NCI-H69 (cell line): ENCODE measurements around the gene PPP3R2.

Experiments
- DNase-seq: peaks from one replicate; lab custom pipeline; 2025; lab: John Stamatoyannopoulos, UW

The PPP3R2 gene

DNA sequence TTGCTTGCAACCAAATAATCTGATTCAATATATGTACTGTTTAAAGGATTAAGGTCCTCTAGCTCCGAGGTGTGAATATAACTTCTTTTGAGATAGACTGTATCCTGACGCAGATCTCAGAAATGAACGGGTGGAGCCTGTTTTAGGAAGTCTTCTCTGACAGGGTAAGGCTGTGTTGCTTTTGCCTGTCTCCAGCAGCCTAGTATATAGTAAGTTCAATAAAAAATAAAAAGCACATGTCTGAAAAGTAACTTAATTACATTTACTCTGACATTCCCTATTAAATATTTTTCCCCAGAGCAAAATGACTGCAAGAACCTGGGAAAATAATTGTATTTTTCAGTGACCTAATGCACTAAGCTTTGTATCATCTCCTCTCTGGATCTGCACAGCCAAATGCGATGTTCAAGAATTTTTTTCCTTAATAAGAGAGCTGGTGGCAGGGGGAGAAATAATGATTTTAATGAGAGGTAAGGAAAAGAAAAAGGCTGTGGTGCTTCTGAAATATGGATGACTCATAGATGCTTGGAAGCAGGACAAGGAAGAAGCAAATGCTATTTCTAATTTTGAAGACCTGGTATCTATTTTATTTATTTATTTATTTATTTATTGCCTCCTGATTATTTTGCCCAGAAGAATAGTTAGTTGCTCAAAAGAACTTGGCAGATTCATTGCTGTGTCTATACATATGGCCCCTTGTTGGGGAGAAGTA, 7.3 kb downstream of the PPP3R2 start:
- DNase-seq = no peak

GRCh38 chr9:101586651-101587050, 8.1 kb downstream of the PPP3R2 start:
- no peak for DNase-seq

DNA sequence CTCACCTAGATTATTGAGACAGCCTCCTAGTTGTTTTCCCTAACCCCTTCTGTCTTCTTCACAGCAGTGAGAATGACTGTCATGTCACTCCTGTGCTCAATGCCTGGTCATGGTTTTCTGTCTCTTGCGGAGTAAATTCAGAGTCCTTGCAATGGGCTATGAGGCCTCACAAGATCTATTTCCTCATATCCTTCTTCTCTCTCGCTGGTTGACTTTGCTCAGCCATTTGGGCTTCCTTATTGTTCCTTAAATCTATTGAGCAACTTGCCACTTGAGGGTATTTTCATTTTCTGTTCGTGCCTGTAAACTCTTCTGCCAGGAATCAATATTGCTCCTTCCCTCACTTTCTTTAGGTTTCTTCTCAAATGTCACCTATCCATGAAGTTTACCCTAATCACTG, 9.0 kb downstream of the PPP3R2 start:
- DNase-seq = no peak

GRCh38 chr9:101582553-101582952, 12.2 kb downstream of the PPP3R2 start:
- peak; percentile 25 for DNase-seq

DNA sequence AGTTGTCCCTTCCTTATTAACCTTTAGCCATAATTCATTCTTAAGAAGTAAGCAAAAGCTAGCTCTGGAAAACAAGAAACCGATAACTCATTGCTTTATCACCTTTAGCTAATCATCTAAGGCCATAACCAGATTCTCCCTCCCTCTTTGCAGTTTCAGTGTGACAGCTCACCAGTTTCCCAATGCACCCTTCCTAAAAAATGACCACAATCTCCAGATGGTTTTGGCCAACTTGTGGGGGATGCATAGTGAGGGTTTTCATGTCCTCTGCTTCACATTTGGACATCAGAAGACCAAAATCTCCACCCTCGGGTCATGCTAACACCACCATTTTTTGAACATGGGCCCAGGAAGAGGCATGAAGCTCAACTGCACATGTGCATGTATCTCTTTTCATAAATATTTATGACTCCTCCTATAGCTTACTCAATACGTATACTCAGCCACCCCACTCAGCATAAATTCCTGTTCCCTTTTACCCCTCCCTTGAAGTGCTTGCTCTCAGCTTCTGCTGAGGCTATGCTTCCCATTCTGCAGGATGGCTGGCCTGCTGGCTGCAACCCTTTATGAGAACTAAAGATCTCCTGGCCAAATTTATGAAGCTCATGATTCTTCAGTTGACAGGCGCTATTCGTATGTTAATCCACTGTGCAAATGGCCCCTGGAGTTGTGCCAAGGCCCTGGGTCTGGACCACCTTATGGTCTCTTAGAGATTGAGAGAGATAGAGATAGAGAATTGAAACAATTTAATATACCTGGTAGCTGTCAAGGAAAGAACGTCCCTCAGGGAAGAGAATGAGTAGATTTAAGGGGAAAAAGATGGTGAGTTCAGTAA, 14.8 kb downstream of the PPP3R2 start:
- peak; percentile 38 for DNase-seq

- DNase-seq = peak; percentile 51
Measured at GRCh38 chr9:101578378-101578777, 16.4 kb downstream of the PPP3R2 start.

GRCh38 chr9:101574731-101575333, 19.9 kb downstream of the PPP3R2 start:
- no peak for DNase-seq

- no peak for DNase-seq
Measured at GRCh38 chr9:101572316-101572715, 22.5 kb downstream of the PPP3R2 start.

DNA sequence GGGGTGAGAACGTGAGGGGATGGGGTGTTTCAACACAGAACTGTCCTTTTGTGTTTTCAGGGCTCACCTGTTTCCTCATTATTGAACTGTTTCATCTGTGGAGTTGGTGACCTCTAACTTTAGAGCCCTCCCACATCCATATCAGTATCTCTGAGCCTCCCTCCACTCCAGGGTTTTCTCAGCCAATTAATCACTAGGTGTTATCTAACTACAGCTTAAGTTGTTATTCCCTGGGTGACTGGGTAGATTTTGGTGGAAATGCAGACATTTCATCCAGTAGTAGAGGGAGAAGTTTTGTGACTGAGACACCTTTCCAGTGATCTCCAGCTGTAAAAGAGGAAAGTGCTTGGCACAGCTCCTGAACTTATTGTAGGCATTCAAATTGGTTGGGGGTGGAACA, 23.7 kb downstream of the PPP3R2 start:
- DNase-seq = no peak

DNA sequence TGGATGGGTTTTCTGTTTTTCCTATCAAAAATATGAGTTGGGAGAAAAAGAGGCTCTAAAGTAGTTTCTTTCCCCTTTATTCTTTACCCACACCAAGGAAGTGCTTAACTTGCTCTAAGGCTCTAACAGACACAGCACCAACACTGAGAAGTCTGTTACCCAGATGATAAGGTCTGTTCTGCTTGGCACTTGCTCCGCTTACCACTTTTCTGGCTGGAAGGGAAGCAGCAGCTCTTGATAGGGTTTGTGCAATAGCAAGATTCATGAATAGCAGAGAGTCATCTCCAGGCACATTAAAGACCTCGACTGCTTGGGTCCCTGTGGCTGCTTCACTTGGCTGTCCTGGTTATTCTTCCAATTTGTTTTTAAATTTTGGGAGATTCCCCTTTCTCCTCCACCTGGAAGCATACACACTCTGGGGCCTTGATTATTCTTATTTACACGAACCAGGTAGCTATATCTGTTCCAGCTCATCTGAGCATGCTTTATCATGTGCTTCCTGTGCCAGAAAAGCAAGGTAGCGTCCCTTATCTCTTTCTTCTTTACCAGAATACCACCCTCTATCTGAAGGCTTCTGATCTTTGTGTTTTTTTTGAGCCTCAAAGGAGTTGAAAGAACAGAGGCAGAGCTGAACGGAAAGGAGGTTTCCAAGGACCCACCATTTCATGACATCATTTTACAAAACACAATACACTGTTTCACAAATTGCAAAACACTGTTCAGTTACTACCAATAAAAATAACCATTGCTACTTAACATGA, 24.8 kb downstream of the PPP3R2 start:
- DNase-seq = no peak

GRCh38 chr9:101567725-101568350, 26.9 kb downstream of the PPP3R2 start:
- DNase-seq = no peak

DNA sequence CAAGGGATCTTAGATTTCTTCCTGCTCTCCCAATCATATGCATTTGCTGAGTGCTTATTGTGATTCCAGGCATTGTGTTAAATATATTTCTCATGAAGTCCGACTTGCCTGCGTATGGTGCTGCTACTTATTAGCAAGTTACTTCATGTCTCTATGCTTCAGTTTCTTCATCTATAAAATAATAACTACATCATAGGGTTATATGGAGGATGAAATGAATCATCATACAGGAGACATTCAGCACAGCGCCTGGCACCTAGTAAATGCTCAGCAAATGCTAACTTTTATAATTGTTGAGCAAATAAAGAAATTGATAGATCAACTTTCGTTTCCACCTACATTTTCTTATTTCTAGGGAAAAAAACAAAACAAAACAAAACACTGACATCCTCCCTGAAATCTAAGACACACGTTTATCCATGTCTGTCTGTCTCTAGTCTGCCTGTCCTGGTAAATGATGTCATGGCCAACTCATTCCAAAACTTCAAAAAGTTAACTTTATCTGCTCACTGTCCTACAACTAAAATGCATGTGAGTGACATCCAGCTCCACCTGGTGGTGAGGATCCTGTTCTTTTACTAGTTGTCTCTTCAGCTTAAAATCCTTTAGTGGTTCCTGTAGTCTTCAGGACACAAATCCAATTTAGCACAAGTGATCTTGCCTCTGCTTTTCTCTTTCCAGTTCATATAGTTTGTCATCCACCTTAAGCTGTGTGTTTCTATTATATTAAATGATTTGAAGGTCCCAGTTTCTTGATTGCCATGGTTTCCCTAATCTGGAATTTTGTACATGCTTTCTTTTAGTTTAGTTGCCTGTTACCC, 27.7 kb downstream of the PPP3R2 start:
- peak; percentile 44 for DNase-seq

DNA sequence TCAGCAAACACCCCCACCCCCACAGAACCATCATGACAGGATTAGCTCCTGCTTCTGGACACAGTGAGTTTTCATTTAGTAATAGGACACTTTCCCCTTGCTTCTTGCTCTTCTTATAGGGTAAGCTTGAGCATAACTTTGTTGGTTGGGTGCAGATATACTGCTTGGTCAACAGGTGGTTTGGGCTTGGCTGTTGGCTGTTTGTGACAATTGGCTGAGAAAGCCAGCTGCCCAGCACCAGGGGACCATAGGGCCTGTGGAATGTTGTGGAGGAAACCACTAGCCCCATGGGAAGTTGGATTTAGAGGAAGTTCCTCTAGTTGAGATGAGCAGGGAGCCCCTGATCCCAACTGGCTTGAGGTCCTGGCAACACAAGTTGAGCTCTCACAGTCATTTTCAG, 30.5 kb downstream of the PPP3R2 start:
- DNase-seq = no peak

GRCh38 chr9:101562966-101563365, 31.8 kb downstream of the PPP3R2 start:
- DNase-seq = no peak

GRCh38 chr9:101561740-101562139, 33.0 kb downstream of the PPP3R2 start:
- no peak for DNase-seq

- peak; percentile 11 for DNase-seq
Measured at GRCh38 chr9:101549472-101550098, 45.2 kb downstream of the PPP3R2 start.

DNA sequence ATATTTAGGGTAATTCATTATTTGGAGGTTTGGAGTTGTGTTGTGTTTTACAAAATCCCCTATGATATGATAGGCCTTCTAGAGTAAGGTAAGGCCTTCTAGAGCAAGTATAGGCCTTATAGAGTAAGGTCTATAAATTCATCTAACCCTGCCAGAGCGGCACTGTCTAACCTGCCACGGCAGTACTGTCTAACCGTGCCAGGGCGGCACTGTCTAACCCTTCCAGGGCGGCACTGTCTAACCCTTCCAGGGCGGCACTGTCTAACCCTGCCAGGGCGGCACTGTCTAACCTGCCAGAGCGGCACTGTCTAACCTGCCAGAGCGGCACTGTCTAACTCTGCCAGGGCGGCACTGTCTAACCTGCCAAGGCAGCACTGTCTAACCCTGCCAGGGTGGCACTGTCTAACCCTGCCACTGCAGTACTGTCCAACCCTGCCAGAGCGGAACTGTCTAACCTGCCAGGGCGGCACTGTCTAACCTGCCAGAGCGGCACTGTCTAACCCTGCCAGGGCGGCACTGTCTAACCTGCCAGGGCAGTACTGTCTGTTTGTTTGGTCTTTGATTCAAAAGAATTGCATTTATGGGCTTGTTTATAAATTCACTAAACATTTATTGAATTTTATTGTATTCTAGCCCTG, 51.6 kb downstream of the PPP3R2 start:
- no peak for DNase-seq
